ENCODE data around the gene PHF19. TPM values are rescaled to one million over a fixed set of nuclear protein-coding genes. Genes with fewer than 3 reads are reported as not detected.
A peak's percentile ranks its signal among the peaks of the same experiment; 100 is the strongest.

Gene PHF19
- total RNA-seq, 1 experiment from 2014 or later = 66.8 TPM

GRCh38 chr9:120865809-120866208 is 11.2 kb downstream of the PHF19 start:
- Histone ChIP-seq H2BK15ac (ENCODE audit: low read depth, low read length) (no peak overlapping the region), H2BK12ac (ENCODE audit: insufficient read length, low read depth, low read length) (no peak overlapping the region), H2BK5ac (ENCODE audit: insufficient read length, low read length) (no peak overlapping the region), H3K27ac (ENCODE audit: insufficient read length, low read depth, low read length) (no peak overlapping the region), H4K5ac (ENCODE audit: insufficient read length, low read depth, low read length) (no peak overlapping the region), H4K8ac (replicated peaks; ENCODE audit: insufficient read length, low read depth, low read length) (no peak overlapping the region), H2BK20ac (ENCODE audit: low read depth, low read length, poor library complexity, severe bottlenecking) (no peak overlapping the region), H3K23ac (ENCODE audit: insufficient read length, low read depth, low read length) (no peak overlapping the region), H3K4me2 (ENCODE audit: insufficient read depth, insufficient read length, low read length) (no peak overlapping the region), H3K4ac (ENCODE audit: low read depth, low read length) (no peak overlapping the region), H3K56ac (ENCODE audit: insufficient read length, low read depth, low read length) (no peak overlapping the region), H2AFZ (ENCODE audit: low read length) (no peak overlapping the region), H3K9ac (ENCODE audit: extremely low read depth, insufficient read length, low read length) (no peak overlapping the region), H3K27me3 (ENCODE audit: insufficient read depth, low read length) (no peaks in the 10 kb centered on the region), H3K14ac (ENCODE audit: insufficient read depth, low read length) (no peak overlapping the region), H3K79me1 (ENCODE audit: insufficient read depth, low read depth, low read length, poor library complexity, severe bottlenecking) (no peaks in the 10 kb centered on the region), H2AK5ac (ENCODE audit: insufficient read length, low read length) (no peak overlapping the region), H2BK120ac (ENCODE audit: low read depth, low read length, poor library complexity, severe bottlenecking) (no peak overlapping the region), H3K23me2 (ENCODE audit: insufficient read length, low read depth, low read length, poor library complexity, severe bottlenecking) (no peaks in the 10 kb centered on the region), H4K91ac (ENCODE audit: insufficient read length, low read depth, low read length) (no peak overlapping the region), H4K20me1 (ENCODE audit: control insufficient read depth, insufficient read depth, insufficient read length) (no peaks in the 10 kb centered on the region), H3K18ac (ENCODE audit: insufficient read length, low read depth, low read length) (no peak overlapping the region), H3K9me3 (ENCODE audit: control insufficient read depth, low read depth, low read length) (no peaks in the 10 kb centered on the region), H3K4me1 (ENCODE audit: insufficient read depth, low read length) (no peaks in the 10 kb centered on the region), H3K79me2 (ENCODE audit: insufficient read depth, low read length) (no peaks in the 10 kb centered on the region), H3T11ph (ENCODE audit: low read length) (no peak overlapping the region)
- no peak overlapping the region for H3K4me3 Mint-ChIP-seq
- WGBS (ENCODE audit: extremely low coverage, insufficient read length, low lambda C conversion rate) = no CpG with 5 or more reads among the region's 5 CpGs
- H3K27ac Mint-ChIP-seq = peak overlapping the region in 1 of 3 experiments; percentile 18; a peak in 1 of 7 replicates
- no peaks in the 10 kb centered on the region for H3K9me3 Mint-ChIP-seq
- no peak for TF ChIP-seq CTCF (conservative IDR thresholded peaks at IDR 0.05)
- H3K36me3 Mint-ChIP-seq (ENCODE audit: insufficient read depth in 1 of 3, low read depth in 3 of 3) = peaks cover 0 to 55% (median 8%) of the 10 kb centered on the region in 3 experiments; a peak in 4 of 7 replicates
- no peak for DNase-seq
- peaks cover 11 to 24% of the 10 kb centered on the region in 2 experiments; a peak in 3 of 4 replicates for H3K4me1 Mint-ChIP-seq
- H3K27me3 Mint-ChIP-seq (ENCODE audit: low read depth) = no peaks in the 10 kb centered on the region

All from H9 (cell line).